Small intestine (tissue), 7 donors: Measurements from ENCODE around the gene FBXL20. TPM values are rescaled to one million over a fixed set of nuclear protein-coding genes. Genes with fewer than 3 reads are reported as not detected.
A peak's percentile ranks its signal among the peaks of the same experiment; 100 is the strongest.

Experiments used
- DNase-seq, 2 donors: peaks; one replicate each; pipeline versions ENCODE4 v3.0.0 to v3.0.0-alpha.2; 2013
- FAIRE-seq: peaks from 2 replicates; lab custom pipeline; 2012; peaks lifted over from hg19 to GRCh38; lab: Jason Lieb, UNC
- H3K27ac ChIP-seq, 3 donors: one replicate each; pipeline ENCODE4 v1.5.1; 2013; ENCODE audit warnings: low read length in 2 of 3, mild to moderate bottlenecking in 2 of 3, control low read depth in 1 of 3, inconsistent platforms in 1 of 3, low read depth in 1 of 3, moderate library complexity in 1 of 3
- H3K27me3 ChIP-seq, 3 donors: one replicate each; pipeline ENCODE4 v1.6.1; 2013; ENCODE audit warnings: low read length in 3 of 3, inconsistent platforms in 1 of 3; ENCODE audit not compliant: control insufficient read depth in 3 of 3, insufficient read depth in 3 of 3
- H3K36me3 ChIP-seq, 3 donors: one replicate each; pipeline ENCODE4 v1.6.1; 2013; ENCODE audit warnings: low read length in 3 of 3, inconsistent platforms in 1 of 3, low read depth in 1 of 3, mild to moderate bottlenecking in 1 of 3, moderate library complexity in 1 of 3; ENCODE audit not compliant: control insufficient read depth in 3 of 3, insufficient read depth in 2 of 3
- H3K4me1 ChIP-seq, 3 donors: one replicate each; pipeline ENCODE4 v1.6.1; 2013; ENCODE audit warnings: low read length in 2 of 3, inconsistent platforms in 1 of 3, low read depth in 1 of 3, mild to moderate bottlenecking in 1 of 3, moderate library complexity in 1 of 3; ENCODE audit not compliant: control insufficient read depth in 3 of 3, insufficient read depth in 2 of 3
- H3K4me3 ChIP-seq, 3 donors: one replicate each; pipeline ENCODE4 v1.5.1; 2013; ENCODE audit warnings: low read length in 3 of 3, control low read depth in 1 of 3, inconsistent platforms in 1 of 3, low read depth in 1 of 3, mild to moderate bottlenecking in 1 of 3, moderate library complexity in 1 of 3
- H3K9me3 ChIP-seq, 2 donors: one replicate each; pipeline ENCODE4 v1.6.1; 2013; ENCODE audit warnings: low read depth in 1 of 2, low read length in 1 of 2; ENCODE audit not compliant: control insufficient read depth in 2 of 2, insufficient read depth in 1 of 2
- WGBS, 3 donors: extraction: QIAGEN DNeasy Blood & Tissue Kit; methylation state at CpG; one replicate each; pipeline ENCODE4 v1.1.7; 2013; 5-methylcytosine and 5-hydroxymethylcytosine counted together
- polyA plus RNA-seq, 4 donors: library from polyadenylated mRNA; stranded (reverse) in 3 of 4; unstranded in 1 of 4; fragments of 200-250 nt in 3 of 4; fragments of 120-200 nt in 1 of 4; gene quantifications; one replicate each; pipeline versions ENCODE4 v1.2.1 to v1.2.3, GENCODE V29; 2013
- donor health status: healthy with polysubstance abuse.
- donor health status: control.
- donor health status: control.
- donor health status: Bipolar disorder and iron deficiency.
- donor health status: healthy.

Gene FBXL20
- polyA plus RNA-seq, 4 donors = 1.9 to 10.4 (median 3.0) TPM

GRCh38 chr17:39238311-39238972 lies 163.0 kb downstream of the FBXL20 start:
- Histone ChIP-seq H3K27ac (no peak overlapping the region), H3K4me1 (peaks cover 0 to 6% (median 0%) of the 10 kb centered on the region in 3 donors), H3K9me3 (no peaks in the 10 kb centered on the region), H3K36me3 (no peaks in the 10 kb centered on the region), H3K27me3 (peaks cover 0 to 6% (median 4%) of the 10 kb centered on the region in 3 donors), H3K4me3 (no peak overlapping the region)
- DNase-seq = peak in 1 of 2 donors; percentile 60
- no peak for FAIRE-seq
- 9 to 39% (median 24%) methylated on average over 15 of the region's 15 CpGs for WGBS, 3 donors

GRCh38 chr17:39237586-39237985 lies 163.8 kb downstream of the FBXL20 start:
- Histone ChIP-seq H3K9me3 (no peaks in the 10 kb centered on the region), H3K4me3 (no peak overlapping the region), H3K4me1 (peaks cover 0 to 6% (median 0%) of the 10 kb centered on the region in 3 donors), H3K27me3 (peaks cover 0 to 12% (median 4%) of the 10 kb centered on the region in 3 donors), H3K27ac (no peak overlapping the region), H3K36me3 (no peaks in the 10 kb centered on the region)
- DNase-seq (peak in 1 of 2 donors; percentile 28), FAIRE-seq (no peak)
- WGBS, 3 donors = 41 to 68% (median 46%) methylated on average over 7 of the region's 7 CpGs

GRCh38 chr17:39236981-39237441 lies 164.4 kb downstream of the FBXL20 start:
- H3K4me3 ChIP-seq = no peak overlapping the region
- 71 to 81% (median 73%) methylated on average over 6 of the region's 6 CpGs for WGBS, 3 donors
- DNase-seq (no peak), FAIRE-seq (no peak)
- H3K4me1 ChIP-seq = peaks cover 0 to 10% (median 0%) of the 10 kb centered on the region in 3 donors
- H3K36me3 ChIP-seq = no peaks in the 10 kb centered on the region
- no peaks in the 10 kb centered on the region for H3K9me3 ChIP-seq
- H3K27me3 ChIP-seq = peaks cover 0 to 17% (median 4%) of the 10 kb centered on the region in 3 donors
- H3K27ac ChIP-seq = no peak overlapping the region

- H3K27ac ChIP-seq = no peak overlapping the region
- H3K27me3 ChIP-seq = peaks cover 0 to 20% (median 4%) of the 10 kb centered on the region in 3 donors
- WGBS, 3 donors = 50 to 55% (median 55%) methylated on average over 5 of the region's 5 CpGs
- no peak for DNase-seq
- no peak overlapping the region for H3K4me3 ChIP-seq
- H3K36me3 ChIP-seq = no peaks in the 10 kb centered on the region
- H3K9me3 ChIP-seq = no peaks in the 10 kb centered on the region
- peaks cover 0 to 15% (median 0%) of the 10 kb centered on the region in 3 donors for H3K4me1 ChIP-seq
- no peak for FAIRE-seq
Observed at GRCh38 chr17:39236450-39236927, 164.9 kb downstream of the FBXL20 start.

GRCh38 chr17:39235555-39236449 lies 165.6 kb downstream of the FBXL20 start:
- DNase-seq = peak; percentile 41 to 56
- no peak for FAIRE-seq
- WGBS, 3 donors = 33 to 37% (median 34%) methylated on average over 18 of the region's 18 CpGs

GRCh38 chr17:39231591-39232551 lies 169.6 kb downstream of the FBXL20 start:
- DNase-seq = peak in 1 of 2 donors; percentile 41
- WGBS, 3 donors = 10 to 15% (median 13%) methylated on average over 22 of the region's 22 CpGs
- Histone ChIP-seq H3K36me3 (no peaks in the 10 kb centered on the region), H3K27ac (no peak overlapping the region), H3K27me3 (peaks cover 0 to 45% (median 0%) of the 10 kb centered on the region in 3 donors), H3K4me1 (peaks cover 0 to 13% (median 0%) of the 10 kb centered on the region in 3 donors), H3K9me3 (no peaks in the 10 kb centered on the region), H3K4me3 (no peak overlapping the region)
- no peak for FAIRE-seq

More at GRCh38 chr17:39235555-39236449, 165.6 kb downstream of the FBXL20 start:
- no peak overlapping the region for H3K4me3 ChIP-seq
- no peak overlapping the region for H3K27ac ChIP-seq
- H3K9me3 ChIP-seq = no peaks in the 10 kb centered on the region
- peaks cover 0 to 21% (median 4%) of the 10 kb centered on the region in 3 donors for H3K27me3 ChIP-seq
- no peaks in the 10 kb centered on the region for H3K36me3 ChIP-seq
- H3K4me1 ChIP-seq = peaks cover 0 to 15% (median 0%) of the 10 kb centered on the region in 3 donors

- H3K4me1 ChIP-seq = peaks cover 0 to 15% (median 0%) of the 10 kb centered on the region in 3 donors
- no peak overlapping the region for H3K4me3 ChIP-seq
- no peak overlapping the region for H3K27ac ChIP-seq
- DNase-seq (no peak), FAIRE-seq (no peak)
- no peaks in the 10 kb centered on the region for H3K9me3 ChIP-seq
- H3K36me3 ChIP-seq = no peaks in the 10 kb centered on the region
- peaks cover 0 to 52% (median 3%) of the 10 kb centered on the region in 3 donors for H3K27me3 ChIP-seq
- 31 to 52% (median 41%) methylated on average over 10 of the region's 10 CpGs for WGBS, 3 donors
Observed at GRCh38 chr17:39231091-39231561, 170.3 kb downstream of the FBXL20 start.
